Effector CD8-positive, alpha-beta T cell (primary cell): ENCODE data around the gene CATSPER2.
"Not testable (repeated sequence)": the region's sequence is repeated elsewhere in the genome, so short reads cannot be mapped to it uniquely, and the experiment has no call there.

Experiments
- DNase-seq: peaks from one replicate; lab custom pipeline; 2025; lab: John Stamatoyannopoulos, UW

Gene CATSPER2

DNA sequence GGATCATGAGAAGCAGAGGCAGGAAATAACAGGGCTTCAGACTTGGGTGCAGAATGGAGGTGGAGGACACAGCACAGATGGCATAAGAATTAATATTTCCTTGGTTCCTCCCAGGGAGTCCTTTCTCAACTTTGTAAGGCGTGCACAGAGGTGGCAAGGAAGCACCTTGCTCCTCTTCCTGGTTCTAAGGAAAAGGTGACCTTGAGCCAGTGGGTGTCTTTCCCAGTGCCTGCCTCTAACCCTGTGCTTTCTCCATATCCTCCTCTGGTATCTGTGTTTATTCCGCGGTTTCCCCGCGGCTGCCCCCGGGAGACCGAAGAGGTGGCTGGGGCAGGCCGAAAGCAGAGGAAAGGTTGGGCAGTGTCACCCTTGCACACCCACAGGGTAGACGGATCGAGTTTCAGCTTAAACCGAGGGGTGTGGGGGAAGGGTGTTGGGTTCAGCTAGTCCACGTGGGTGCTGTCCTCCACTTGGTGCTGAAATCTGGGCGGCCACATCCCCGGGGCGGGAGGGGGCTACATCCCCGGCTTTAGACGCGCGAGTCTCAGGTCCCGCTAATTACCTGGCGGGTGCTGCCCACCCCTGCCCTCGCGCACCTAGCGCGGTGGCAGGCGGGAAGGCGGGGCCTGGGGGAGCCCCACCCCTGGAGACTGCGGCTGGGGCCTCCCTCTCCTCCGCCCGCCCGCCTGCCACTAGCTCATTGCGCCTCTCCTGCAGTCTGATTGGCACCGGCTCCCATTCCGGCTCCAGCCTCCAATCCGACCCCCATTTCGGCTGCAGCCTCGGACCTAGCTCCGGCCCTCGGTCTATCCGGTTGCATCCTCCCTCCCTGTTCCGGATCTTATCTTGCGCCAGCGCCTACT lies 55.1 kb downstream of the CATSPER2 start, which contains the start of gene CKMT1B:
Gene CKMT1B, plus strand, starts transcription at position 700 of the 863 bp plus-strand sequence. CDS start 192 bp downstream, outside the sequence.
- DNase-seq, result not testable (repeated sequence)

DNA sequence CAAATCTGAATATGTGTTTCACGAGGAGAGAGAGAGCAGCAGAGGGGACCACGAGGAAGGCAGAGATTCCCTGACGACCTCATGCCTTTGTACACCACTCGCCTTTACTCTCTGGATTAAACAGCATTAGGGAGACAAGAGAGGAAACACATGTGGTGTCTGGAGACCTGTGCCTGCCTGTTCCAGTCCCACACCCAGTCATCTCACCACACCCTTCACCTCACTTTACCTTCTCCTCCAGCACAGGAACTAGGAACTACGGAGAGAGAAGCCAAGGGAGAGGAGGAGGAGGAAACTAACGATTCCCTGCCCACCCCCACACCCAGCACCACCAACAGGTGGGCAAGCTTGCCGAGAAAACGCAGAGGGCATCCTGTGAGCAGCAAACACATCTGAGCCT lies 55.8 kb downstream of the CATSPER2 start:
- not testable (repeated sequence) for DNase-seq

DNA sequence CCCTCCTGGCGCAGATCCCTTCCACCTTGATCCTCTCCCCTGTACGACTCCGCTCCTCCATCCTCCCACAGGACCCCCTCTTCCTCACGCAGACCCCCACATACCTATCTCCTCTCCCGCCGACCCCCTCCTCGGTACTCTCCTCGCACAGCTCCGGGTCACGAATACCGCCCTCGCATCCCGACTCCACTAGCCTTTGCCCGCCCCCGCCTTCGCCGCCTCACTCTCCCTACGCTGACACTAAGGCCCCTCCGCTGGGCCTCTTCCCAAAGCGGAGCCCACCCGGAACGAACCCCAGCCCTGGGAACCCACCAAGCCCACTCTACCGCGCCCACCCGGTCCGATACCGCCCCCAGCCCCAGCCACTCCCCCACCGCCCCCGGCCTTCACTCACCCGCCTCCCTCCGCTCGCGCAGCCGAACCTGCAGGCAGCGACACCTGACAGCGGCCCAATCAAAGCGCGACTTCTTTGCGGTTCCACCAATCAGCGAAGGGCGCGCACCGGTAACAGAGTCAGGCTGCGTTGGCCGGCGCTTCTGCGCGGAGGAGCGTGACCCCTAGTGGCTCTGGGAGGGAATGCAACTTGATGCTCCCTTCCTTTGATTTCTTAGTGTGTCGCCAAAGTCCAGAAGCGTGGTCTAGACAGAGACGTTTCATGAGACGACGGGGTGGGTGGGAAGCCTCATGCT lies 58.7 kb downstream of the CATSPER2 start, which contains the start of gene PPIP5K1:
Gene PPIP5K1, minus strand, starts transcription at position 431 of the 689 bp plus-strand sequence. CDS start 5,704 bp downstream, outside the sequence.
- DNase-seq, result not testable (repeated sequence)
